Fibroblast of the conjunctiva (primary cell): Measurements from ENCODE around the gene MLEC.
"Not testable (repeated sequence)": the region's sequence is repeated elsewhere in the genome, so short reads cannot be mapped to it uniquely, and the experiment has no call there.

Experiments
- DNase-seq: peaks from one replicate; pipeline ENCODE4 v3.0.0-alpha.2; 2010; ENCODE audit warnings: low read depth

The MLEC gene

DNA sequence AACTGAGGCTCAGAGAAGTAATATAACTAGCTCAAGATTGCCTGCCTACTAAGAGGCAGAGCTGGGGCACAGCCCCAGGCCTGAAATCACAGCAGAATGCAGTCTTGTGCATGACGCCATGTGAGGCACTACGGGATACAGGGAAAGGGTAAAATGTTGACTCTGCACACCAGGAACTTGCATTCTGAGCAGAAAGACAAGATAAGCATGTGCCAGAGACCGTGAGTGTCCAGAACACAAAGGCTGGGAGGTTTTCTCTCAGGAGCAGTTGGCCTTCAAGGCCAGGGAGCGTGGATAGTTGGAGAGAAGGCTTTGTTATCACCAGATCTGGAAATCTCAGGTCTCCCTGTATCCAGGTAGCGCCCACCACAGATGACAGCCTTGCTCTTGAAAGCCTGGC, 23.2 kb upstream of the MLEC start:
- no peak for DNase-seq

- no peak for DNase-seq
Measured at GRCh38 chr12:120666571-120667390, 20.2 kb upstream of the MLEC start.

- DNase-seq, result no peak
Measured at GRCh38 chr12:120668091-120668867, 18.7 kb upstream of the MLEC start.

DNA sequence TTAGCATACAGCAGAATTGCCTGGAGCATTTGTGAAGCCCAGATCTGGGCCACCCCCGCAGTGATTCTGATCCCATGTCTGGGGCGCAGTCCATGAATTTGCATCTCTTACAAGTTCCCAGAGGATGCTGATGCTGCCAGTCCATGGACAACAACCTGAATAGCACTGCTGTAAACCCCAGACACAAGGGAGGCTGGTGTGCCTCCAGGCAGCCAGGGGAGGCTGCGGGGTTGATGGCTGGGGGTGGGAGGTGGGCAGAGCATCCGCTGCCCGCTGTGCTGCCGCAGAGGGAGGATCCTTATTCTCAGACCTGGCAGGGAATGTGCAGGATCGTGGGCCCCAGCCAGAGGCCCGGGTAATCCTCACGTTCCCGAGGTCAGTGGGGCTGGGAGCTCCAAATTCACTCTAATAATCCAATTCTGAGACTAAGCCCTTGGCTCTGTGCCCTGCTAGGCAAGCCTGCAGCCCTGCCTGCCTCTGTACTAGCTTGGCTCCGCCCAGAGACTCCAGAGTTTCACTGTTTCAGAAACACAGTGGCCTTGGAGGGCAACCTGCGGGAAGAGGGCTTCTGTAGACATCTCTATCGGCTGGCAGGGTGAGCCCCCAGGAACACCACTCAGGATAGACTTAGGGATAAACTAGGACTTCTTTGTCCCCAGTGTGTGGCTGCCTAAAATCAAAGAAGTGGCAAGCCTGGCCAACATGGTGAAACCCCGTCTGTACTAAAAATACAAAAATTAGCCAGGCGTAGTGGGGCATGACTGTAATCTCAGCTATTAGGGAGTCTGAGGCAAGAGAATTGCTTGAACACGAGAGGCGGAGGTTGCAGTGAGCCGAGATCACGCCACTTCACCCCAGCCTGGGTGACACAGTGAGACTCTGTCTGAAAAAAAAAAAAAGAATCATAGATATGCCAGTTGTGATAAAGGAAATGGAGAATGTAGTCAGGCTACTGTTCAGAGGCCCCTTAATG, 17.8 kb upstream of the MLEC start:
- DNase-seq, result no peak

DNA sequence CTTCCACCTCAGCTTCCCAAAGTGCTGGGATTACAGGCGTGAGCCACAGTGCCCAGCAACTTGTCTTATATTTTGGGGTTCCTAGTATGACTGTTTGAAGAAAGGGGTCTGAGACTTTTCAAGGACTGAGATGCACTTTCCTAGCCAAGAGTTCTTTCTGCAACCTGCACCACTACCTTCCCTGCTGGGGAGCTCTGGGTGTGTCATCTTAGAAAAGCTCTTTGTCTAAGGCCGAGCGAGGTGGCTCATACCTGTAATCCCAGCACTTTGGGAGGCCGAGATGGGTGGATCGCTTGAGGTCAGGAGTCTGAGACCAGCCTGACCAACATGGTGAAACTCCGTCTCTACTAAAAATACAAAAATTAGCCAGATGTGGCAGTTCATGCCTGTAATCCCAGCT, 16.7 kb upstream of the MLEC start:
- DNase-seq, result not testable (repeated sequence)

DNA sequence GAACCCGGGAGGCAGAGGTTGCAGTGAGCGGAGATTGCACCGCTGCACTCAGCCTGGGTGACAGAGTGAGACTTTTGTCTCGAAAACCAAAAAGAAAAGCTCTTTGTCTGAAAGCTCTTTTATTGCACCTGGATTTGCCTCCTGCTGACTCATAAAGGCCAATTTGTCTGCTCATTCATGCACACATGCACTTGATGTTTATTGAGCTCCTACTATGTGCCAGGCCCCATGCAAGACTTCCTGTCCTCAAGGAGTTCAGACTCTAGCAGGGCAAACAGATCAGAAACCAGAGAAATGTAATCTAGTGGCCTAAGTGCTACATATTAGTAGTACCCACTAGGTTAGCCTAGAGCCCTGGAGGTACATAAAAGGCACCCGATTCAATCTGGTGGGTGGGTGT, 16.3 kb upstream of the MLEC start:
- no peak for DNase-seq

GRCh38 chr12:120674097-120674636, 12.8 kb upstream of the MLEC start:
- DNase-seq, result no peak

- no peak for DNase-seq
Measured at GRCh38 chr12:120677765-120678473, 9.0 kb upstream of the MLEC start.

DNA sequence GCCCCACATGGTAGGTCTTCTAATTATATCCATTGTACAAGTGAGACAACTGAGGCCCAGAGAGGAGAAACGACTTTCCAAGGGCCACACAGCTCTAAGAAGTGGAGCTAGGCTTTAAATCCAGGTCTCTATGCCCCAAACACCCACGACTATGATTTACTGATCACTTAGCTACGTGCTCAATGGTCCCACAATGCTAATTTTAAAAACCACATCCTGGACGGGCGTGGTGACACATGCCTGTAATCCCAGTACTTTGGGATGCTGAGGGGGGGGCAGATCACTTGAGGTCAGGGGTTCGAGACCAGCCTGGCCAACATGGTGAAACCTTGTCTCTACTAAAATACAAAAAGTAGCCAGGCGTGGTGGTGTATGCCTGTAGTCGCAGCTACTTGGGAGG, 8.4 kb upstream of the MLEC start:
- no peak for DNase-seq

GRCh38 chr12:120680165-120680738, 6.7 kb upstream of the MLEC start:
- DNase-seq, result no peak

DNA sequence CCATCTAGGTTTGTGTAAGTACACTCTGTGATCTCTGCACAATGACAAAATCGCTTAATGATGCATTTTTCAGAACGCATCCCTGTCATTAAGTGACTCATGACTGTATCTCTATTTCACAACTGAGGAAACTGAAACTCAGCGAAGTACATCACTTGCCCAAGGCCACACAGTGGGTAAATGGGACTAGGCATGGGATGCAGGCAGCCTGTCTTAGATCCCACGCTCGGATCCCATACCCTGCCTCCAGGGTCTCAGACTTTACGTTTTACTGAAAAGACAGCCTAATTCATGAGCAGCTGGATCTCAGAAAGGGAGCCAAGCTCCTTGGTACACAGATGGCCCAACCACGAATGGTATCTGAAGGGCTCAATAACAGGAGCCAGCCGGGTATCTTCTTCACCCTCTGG, 2.4 kb upstream of the MLEC start:
- no peak for DNase-seq

DNA sequence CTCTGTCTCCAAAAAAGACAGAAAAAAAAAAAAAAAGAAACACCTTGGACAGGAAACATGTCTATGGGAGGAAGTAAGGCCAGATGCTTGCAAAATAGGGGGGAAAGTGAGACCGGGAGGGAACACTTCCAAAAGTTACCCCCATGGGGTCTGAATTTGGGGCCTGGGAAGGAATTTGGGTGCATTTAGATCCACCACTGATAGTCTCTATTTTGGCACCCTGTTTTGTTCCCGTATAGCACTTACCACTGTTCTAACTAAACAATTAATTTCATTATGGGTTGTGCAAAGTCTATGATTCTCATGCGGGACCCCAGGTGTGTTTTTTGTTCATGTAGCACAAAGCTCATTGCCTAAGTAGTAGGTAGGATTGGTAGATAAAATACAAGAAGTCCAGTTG, 1.4 kb upstream of the MLEC start:
- DNase-seq, result no peak

DNA sequence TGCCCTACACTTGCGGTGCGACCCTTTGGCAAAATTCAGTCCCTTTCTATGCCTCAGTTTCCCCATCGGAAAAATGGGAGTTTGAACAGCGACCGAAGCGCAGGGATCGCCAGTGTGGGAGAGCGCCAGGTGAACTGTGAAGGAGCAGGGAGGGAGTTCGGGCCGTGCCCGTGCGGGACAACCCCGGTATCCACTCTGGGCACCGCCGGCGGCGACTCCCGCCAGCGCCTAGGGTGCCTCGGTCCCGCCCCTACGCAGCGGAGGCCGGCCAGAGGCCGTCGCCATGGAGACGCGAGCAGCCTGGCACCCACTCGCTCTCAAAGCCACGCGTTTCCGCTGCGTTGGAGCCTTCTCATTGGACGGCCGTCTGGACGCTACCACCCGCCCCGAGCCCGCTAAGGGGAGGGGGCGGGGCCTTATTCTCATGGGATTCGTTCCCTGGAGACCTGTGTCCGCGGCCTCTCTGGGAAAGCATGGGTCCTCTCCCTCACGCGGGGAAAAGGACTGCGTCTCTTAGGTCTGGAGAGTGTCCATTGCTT, 729 bp upstream of the MLEC start:
- peak; percentile 94 for DNase-seq

GRCh38 chr12:120687578-120688289, 785 bp downstream of the MLEC start:
- no peak for DNase-seq

DNA sequence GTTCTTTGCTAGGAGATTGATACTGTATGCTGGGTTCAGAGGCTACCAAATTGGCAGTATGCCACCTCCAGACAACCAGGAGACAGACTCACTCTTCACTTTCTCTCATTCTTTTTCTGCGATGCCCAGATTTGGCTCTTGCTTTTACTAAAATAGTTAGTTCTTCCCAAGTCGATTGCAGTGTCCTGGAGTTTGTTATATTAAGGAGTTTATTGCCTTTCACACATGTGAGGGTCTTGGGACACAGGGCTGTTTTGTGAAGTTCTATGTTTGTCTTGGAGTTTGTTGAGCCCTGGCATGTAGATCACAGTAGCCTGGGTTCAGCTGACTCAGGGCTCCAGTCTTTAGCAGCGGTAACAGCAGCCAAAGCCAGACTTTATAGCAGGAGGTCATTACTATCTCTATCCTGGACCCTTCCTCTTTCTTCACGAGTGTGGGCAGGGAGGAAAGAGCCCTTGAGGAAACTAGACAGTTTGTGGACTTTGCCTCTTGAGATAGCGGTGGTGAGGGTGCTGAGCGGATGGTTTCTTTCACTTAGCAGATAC, 1.6 kb downstream of the MLEC start:
- DNase-seq, result no peak

- no peak for DNase-seq
Measured at GRCh38 chr12:120689397-120690082, 2.6 kb downstream of the MLEC start.

- DNase-seq, result no peak
Measured at GRCh38 chr12:120690083-120690450, 3.1 kb downstream of the MLEC start.

DNA sequence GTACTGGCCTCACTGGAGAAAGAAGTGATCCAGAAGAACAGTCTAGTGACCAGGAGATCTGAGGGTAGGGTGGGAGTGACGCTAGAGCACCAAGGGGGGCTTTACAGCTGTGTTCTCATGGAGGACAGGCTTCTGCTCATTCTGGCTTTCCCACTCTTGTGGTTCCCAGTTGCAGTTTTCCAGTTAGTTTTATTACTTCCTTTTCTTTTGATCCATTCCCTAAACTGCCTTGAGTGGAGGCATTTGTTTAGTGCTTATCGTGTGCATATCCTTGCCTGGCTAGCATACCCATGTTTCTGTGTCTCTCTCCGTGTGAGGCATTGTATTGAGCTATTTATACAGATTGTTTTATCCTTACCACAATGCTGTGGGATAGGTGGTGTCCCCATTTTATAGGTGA, 4.0 kb downstream of the MLEC start:
- no peak for DNase-seq

DNA sequence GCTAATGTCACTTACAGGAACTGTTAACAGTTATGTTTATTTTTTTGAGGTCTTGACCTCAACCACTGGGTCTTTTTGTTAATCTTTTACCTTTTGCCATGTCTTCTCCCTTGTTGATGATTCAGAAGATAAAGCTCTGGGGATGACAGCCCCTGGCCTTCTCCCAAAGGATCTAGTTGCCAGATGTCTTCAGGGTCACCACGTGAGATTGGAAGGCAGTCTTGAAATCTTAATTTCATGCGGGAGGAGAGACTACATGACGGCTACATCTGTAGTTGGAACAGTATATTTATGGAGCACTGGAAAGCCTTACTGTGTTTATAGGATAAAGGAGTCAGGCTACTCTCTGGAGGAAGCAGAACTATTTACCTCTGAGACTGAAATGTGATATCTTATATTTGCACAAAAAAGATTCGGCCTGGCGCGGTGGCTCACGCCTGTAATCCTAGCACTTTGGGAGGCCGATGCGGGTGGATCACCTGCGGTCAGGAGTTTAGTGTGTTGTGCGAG, 5.6 kb downstream of the MLEC start:
- DNase-seq, result no peak
